B cell (primary cell): Measurements from ENCODE around the gene DLX1. TPM values are rescaled to one million over a fixed set of nuclear protein-coding genes. Genes with fewer than 3 reads are reported as not detected.
"Not testable (repeated sequence)": the region's sequence is repeated elsewhere in the genome, so short reads cannot be mapped to it uniquely, and the experiment has no call there.

Experiments used
- ATAC-seq: fragments of 200-7000 bp; cut with Tn5 transposase; one replicate; pipeline ENCODE4 v1.10.0; 2021; ENCODE audit warnings: low read depth, mild to moderate bottlenecking, moderate number of reproducible peaks, moderate library complexity
- CTCF ChIA-PET: fragments of 350-600 bp; sonication (Branson Sonifier 250); formaldehyde crosslinking; loops from one replicate; lab custom pipeline; 2021; ENCODE audit warnings: antibody characterized with exemption, inconsistent platforms; lab: Charles Lee
- POLR2A ChIA-PET: fragments of 350-600 bp; sonication (Branson Sonifier 250); formaldehyde crosslinking; loops from one replicate; lab custom pipeline; 2021; ENCODE audit warnings: antibody characterized with exemption; lab: Charles Lee
- DNase-seq: peaks from one replicate; pipeline ENCODE4 v3.0.0; 2013
- H2AFZ ChIP-seq: 2 replicates; pipeline ENCODE4 v1.6.1; 2012; ENCODE audit warnings: mild to moderate bottlenecking, low read depth, low read length; ENCODE audit not compliant: insufficient read depth, poor library complexity, severe bottlenecking
- H3K27ac ChIP-seq, 2 donors: 1 replicate in 1 of 2; 2 replicates in 1 of 2; pipeline ENCODE4 v1.5.1; 2012 to 2013; ENCODE audit warnings: low read length in 2 of 2, mild to moderate bottlenecking in 2 of 2, moderate library complexity in 1 of 2
- H3K27me3 ChIP-seq, 4 experiments: fragments of 200-600 bp in 1 of 4; sonication (generic) in 1 of 4; replicated peaks in 1 of 4; 1 replicate in 2 of 4; 2 replicates in 2 of 4; pipeline versions ENCODE4 v1.6.1 to v1.7.0; 2013 to 2016; ENCODE audit warnings: low read length in 3 of 4, mild to moderate bottlenecking in 2 of 4, mixed read lengths in 1 of 4, moderate library complexity in 1 of 4; ENCODE audit not compliant: insufficient read depth in 4 of 4, control insufficient read depth in 3 of 4; ENCODE audit errors: control extremely low read depth in 1 of 4
- H3K36me3 ChIP-seq, 2 experiments: replicated peaks in 1 of 2; 1 replicate in 1 of 2; 2 replicates in 1 of 2; pipeline versions ENCODE4 v1.6.1 to v1.7.1; 2013; ENCODE audit warnings: low read length in 1 of 2; ENCODE audit not compliant: insufficient read depth in 2 of 2, control insufficient read depth in 1 of 2; ENCODE audit errors: control extremely low read depth in 1 of 2, extremely low read depth in 1 of 2
- H3K4me1 ChIP-seq, 2 donors: fragments of 200-600 bp in 1 of 2; sonication (generic) in 1 of 2; 1 replicate in 1 of 2; 2 replicates in 1 of 2; pipeline versions ENCODE4 v1.5.1 to v1.6.1; 2013 to 2017; ENCODE audit warnings: low read length in 2 of 2; ENCODE audit not compliant: control insufficient read depth in 2 of 2, insufficient read depth in 2 of 2
- H3K4me2 ChIP-seq: replicated peaks from 2 replicates; pipeline ENCODE3; 2012; ENCODE audit warnings: mild to moderate bottlenecking, low read depth, low read length; ENCODE audit not compliant: poor library complexity, severe bottlenecking
- H3K4me3 ChIP-seq, 5 experiments: fragments of 200-600 bp in 1 of 5; sonication (generic) in 1 of 5; 1 replicate in 3 of 5; 2 replicates in 2 of 5; pipeline versions ENCODE4 v1.5.1 to v1.7.0; 2011 to 2016; ENCODE audit warnings: low read length in 4 of 5, mild to moderate bottlenecking in 4 of 5, low read depth in 2 of 5, control low read depth in 1 of 5, moderate library complexity in 1 of 5; ENCODE audit not compliant: insufficient read depth in 1 of 5; ENCODE audit errors: control extremely low read depth in 1 of 5, extremely low read depth in 1 of 5
- H3K79me2 ChIP-seq: fragments of 200-600 bp; sonication (generic); one replicate; pipeline ENCODE4 v1.6.0; 2016; ENCODE audit warnings: low read length; ENCODE audit not compliant: control insufficient read depth, insufficient read depth
- H3K9ac ChIP-seq: fragments of 200-600 bp; sonication (generic); 2 replicates; pipeline ENCODE4 v1.6.1; 2017; ENCODE audit warnings: mild to moderate bottlenecking, low read length, moderate library complexity
- H3K9me3 ChIP-seq, 3 donors: one replicate each; pipeline versions ENCODE4 v1.6.1 to v1.7.1; 2013; ENCODE audit warnings: low read length in 2 of 3; ENCODE audit not compliant: control insufficient read depth in 2 of 3, insufficient read depth in 1 of 3; ENCODE audit errors: control extremely low read depth in 1 of 3
- H4K20me1 ChIP-seq: 2 replicates; pipeline ENCODE4 v1.6.0; 2012; ENCODE audit warnings: mild to moderate bottlenecking, low read length; ENCODE audit not compliant: insufficient read depth, control insufficient read depth, poor library complexity, severe bottlenecking
- H3K27ac Mint-ChIP-seq: one replicate; pipeline ENCODE4 v1.8.0; 2021; ENCODE audit warnings: mixed read lengths
- H3K27me3 Mint-ChIP-seq: one replicate; pipeline ENCODE4 v1.8.0; 2021; ENCODE audit warnings: mixed read lengths
- H3K4me1 Mint-ChIP-seq: one replicate; pipeline ENCODE4 v1.8.0; 2021; ENCODE audit warnings: mixed read lengths
- H3K4me3 Mint-ChIP-seq: one replicate; pipeline ENCODE4 v1.8.0; 2021; ENCODE audit warnings: mixed read lengths
- H3K9me3 Mint-ChIP-seq: one replicate; pipeline ENCODE4 v1.8.0; 2022; ENCODE audit warnings: mixed read lengths; ENCODE audit not compliant: insufficient read depth
- CTCF ChIP-seq: fragments of 200-600 bp; IDR thresholded peaks from one replicate; pipeline ENCODE4 v1.8.0; 2022; ENCODE audit warnings: antibody characterized with exemption, mild to moderate bottlenecking
- EZH2 ChIP-seq: IDR thresholded peaks from 2 replicates; pipeline ENCODE4 v1.6.1; 2012; ENCODE audit warnings: borderline replicate concordance, low read depth, mild to moderate bottlenecking, moderate library complexity, low read length; ENCODE audit not compliant: insufficient read depth, poor library complexity, severe bottlenecking
- WGBS: methylation state at CpG from one replicate; pipeline ENCODE4 v1.1.5; 2013; ENCODE audit warnings: missing lambda C conversion rate; ENCODE audit not compliant: insufficient coverage; 5-methylcytosine and 5-hydroxymethylcytosine counted together
- intact Hi-C: fragments of 100-400 bp; cut with micrococcal nuclease; formaldehyde crosslinking; loops from one replicate; pipeline ENCODE4 v1.10.0; 2022
- polyA plus RNA-seq: library from polyadenylated mRNA; depleted of rRNA; stranded (reverse); fragments of >200 nt; gene quantifications from 2 replicates; pipeline ENCODE4 v1.2.3, GENCODE V29; 2012
- total RNA-seq, 2 donors: library from RNA; stranded (reverse); fragments of 120-200 nt in 1 of 2; gene quantifications; 1 replicate in 1 of 2; 2 replicates in 1 of 2; pipeline versions ENCODE4 v1.2.3 to v1.2.4, GENCODE V29; 2013 to 2022

DLX1 gene
- total and polyA plus RNA-seq, 2 donors (not counting 1 experiment from before 2014, with no cell fraction given), result not detected

- H4K20me1 ChIP-seq, result no peaks in the 10 kb centered on the region
- peaks cover 0 to 5% (median 0%) of the 10 kb centered on the region in 4 experiments for H3K27me3 ChIP-seq
- H3K9ac ChIP-seq, result no peak overlapping the region
- Mint-ChIP-seq H3K4me1 (no peaks in the 10 kb centered on the region), H3K27me3 (peaks cover 13% of the 10 kb centered on the region), H3K27ac (no peak overlapping the region), H3K4me3 (no peak overlapping the region), H3K9me3 (no peaks in the 10 kb centered on the region)
- DNase-seq (no peak), ATAC-seq (no peak)
- no peak overlapping the region for H3K4me2 ChIP-seq
- H3K4me1 ChIP-seq, result no peaks in the 10 kb centered on the region
- CTCF ChIA-PET, result interaction anchor here (1.4 kb wide), 1 partner anchor 9 kb away, joined by 7 read pairs; no protein-coding TSS in a partner anchor
- H3K9me3 ChIP-seq, result no peaks in the 10 kb centered on the region
- no peak overlapping the region for H3K27ac ChIP-seq
- no peak overlapping the region for H3K4me3 ChIP-seq
- no peak overlapping the region for H2AFZ ChIP-seq
- H3K79me2 ChIP-seq, result no peaks in the 10 kb centered on the region
- POLR2A ChIA-PET, result no interaction called here
- WGBS, result no CpG with 5 or more reads among the region's 2 CpGs
- no peaks in the 10 kb centered on the region for H3K36me3 ChIP-seq
- intact Hi-C loops, result no loop called here
- TF ChIP-seq CTCF (no peak), EZH2 (no peak)
These were observed 51.8 kb downstream of the DLX1 start for GRCh38 chr2:172137109-172137508.

GRCh38 chr2:172137943-172138342 lies 52.6 kb downstream of the DLX1 start:
- H3K9ac ChIP-seq, result no peak overlapping the region
- ATAC-seq, result no peak
- H3K27ac ChIP-seq, result no peak overlapping the region
- POLR2A ChIA-PET, result no interaction called here
- H3K4me2 ChIP-seq, result no peak overlapping the region
- peaks cover 0 to 5% (median 0%) of the 10 kb centered on the region in 4 experiments for H3K27me3 ChIP-seq
- CTCF ChIA-PET, result no interaction called here
- no peaks in the 10 kb centered on the region for H3K79me2 ChIP-seq
- H3K36me3 ChIP-seq, result no peaks in the 10 kb centered on the region
- Mint-ChIP-seq H3K9me3 (no peaks in the 10 kb centered on the region), H3K27ac (no peak overlapping the region), H3K27me3 (peaks cover 13% of the 10 kb centered on the region), H3K4me1 (no peaks in the 10 kb centered on the region), H3K4me3 (no peak overlapping the region)
- no CpG with 5 or more reads among the region's 2 CpGs for WGBS
- DNase-seq, result no peak
- H4K20me1 ChIP-seq, result no peaks in the 10 kb centered on the region
- intact Hi-C loops, result no loop called here
- no peak overlapping the region for H2AFZ ChIP-seq
- H3K4me3 ChIP-seq, result no peak overlapping the region
- no peaks in the 10 kb centered on the region for H3K4me1 ChIP-seq
- TF ChIP-seq CTCF (no peak), EZH2 (no peak)
- no peaks in the 10 kb centered on the region for H3K9me3 ChIP-seq

- H4K20me1 ChIP-seq, POLR2A ChIA-PET, H3K9ac ChIP-seq, H3K4me3 Mint-ChIP-seq, H3K4me3 ChIP-seq, CTCF ChIA-PET, ATAC-seq, intact Hi-C loops, H3K27ac ChIP-seq, H3K4me1 ChIP-seq, H2AFZ ChIP-seq, DNase-seq, H3K36me3 ChIP-seq, H3K9me3 Mint-ChIP-seq, H3K4me2 ChIP-seq, H3K9me3 ChIP-seq, H3K4me1 Mint-ChIP-seq, H3K27me3 ChIP-seq, H3K79me2 ChIP-seq, H3K27ac Mint-ChIP-seq: not testable (repeated sequence)
- WGBS, result 17% methylated on average over 1 of the region's 1 CpG
- peaks cover 13% of the 10 kb centered on the region for H3K27me3 Mint-ChIP-seq
These were observed 53.4 kb downstream of the DLX1 start for GRCh38 chr2:172138727-172139126.
